K562 (cell line): Measurements from ENCODE around the gene RAB24.

Source experiments
- BACH1 ChIP-seq: fragments of 200-800 bp; sonication (Bioruptor generic); IDR thresholded peaks from 2 replicates; pipeline ENCODE4 v1.6.1; 2016; ENCODE audit warnings: missing genetic modification characterization, missing compliant biosample characterization
- POLR2AphosphoS5 ChIP-seq: IDR thresholded peaks from 2 replicates; pipeline ENCODE4 v1.6.1; 2011; ENCODE audit warnings: mild to moderate bottlenecking, low read depth, low read length, moderate library complexity; ENCODE audit not compliant: control insufficient read depth, insufficient read depth
- YY1 ChIP-seq, 3 experiments: IDR thresholded peaks; 2 replicates each; pipeline ENCODE4 v1.6.1; 2011; ENCODE audit warnings: low read length in 2 of 3, mild to moderate bottlenecking in 2 of 3, moderate library complexity in 2 of 3, borderline replicate concordance in 1 of 3, control low read depth in 1 of 3, low read depth in 1 of 3; ENCODE audit not compliant: insufficient read depth in 3 of 3, insufficient replicate concordance in 2 of 3, control insufficient read depth in 1 of 3, insufficient read length in 1 of 3; ENCODE audit errors: extremely low read depth in 1 of 3

DNA sequence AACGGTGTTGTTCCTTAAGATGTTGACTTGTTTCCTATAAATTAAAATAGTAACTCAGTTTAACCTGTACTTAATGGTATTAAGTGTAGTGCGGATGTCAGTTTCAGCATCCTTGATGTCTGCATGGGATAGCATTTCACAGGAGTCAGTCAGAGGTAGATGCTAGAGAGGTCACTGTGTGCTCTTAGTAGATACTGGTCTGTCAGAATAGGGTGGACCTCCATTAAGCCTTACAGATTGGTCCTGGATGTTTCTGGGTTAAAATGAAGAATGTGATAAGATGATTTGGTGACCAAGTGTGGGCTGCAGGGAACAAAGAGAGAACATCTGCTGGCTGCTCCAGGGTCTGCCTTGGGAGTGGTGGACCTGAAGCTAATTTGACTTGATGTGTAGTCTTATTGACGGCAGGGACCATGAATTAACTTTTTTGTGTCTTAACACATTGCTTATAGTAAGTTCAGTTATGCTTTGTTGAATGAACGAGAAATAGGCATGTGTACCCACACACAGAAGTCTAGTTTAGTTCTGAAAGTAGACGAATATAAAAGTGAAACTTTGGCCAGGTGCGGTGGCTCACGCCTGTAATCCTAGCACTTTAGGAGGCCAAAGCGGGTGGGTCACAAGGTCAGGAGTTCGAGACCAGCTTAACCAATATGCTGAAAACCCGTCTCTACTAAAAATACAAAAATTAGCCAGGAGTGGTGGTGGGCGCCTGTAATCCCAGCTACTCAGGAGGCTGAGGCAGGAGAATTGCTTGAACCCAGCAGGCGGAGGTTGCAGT is 12.5 kb downstream of the RAB24 start:
- no peak for TF ChIP-seq BACH1 (tag)
- no peak for TF ChIP-seq POLR2AphosphoS5
- TF ChIP-seq YY1 (IDR thresholded peaks at IDR 0.05; ENCODE audit: borderline replicate concordance in 1 of 3, control insufficient read depth in 1 of 3, extremely low read depth in 1 of 3, insufficient read depth in 3 of 3, insufficient read length in 1 of 3, insufficient replicate concordance in 2 of 3, low read depth in 1 of 3, low read length in 2 of 3): no peak
